ENCODE results near the gene BZW2. TPM values are rescaled to one million over a fixed set of nuclear protein-coding genes. Genes with fewer than 3 reads are reported as not detected.
A peak's percentile ranks its signal among the peaks of the same experiment; 100 is the strongest.

The BZW2 gene
- polyA plus RNA-seq, 3 donors: 19.0 to 45.2 (median 36.4) TPM

DNA sequence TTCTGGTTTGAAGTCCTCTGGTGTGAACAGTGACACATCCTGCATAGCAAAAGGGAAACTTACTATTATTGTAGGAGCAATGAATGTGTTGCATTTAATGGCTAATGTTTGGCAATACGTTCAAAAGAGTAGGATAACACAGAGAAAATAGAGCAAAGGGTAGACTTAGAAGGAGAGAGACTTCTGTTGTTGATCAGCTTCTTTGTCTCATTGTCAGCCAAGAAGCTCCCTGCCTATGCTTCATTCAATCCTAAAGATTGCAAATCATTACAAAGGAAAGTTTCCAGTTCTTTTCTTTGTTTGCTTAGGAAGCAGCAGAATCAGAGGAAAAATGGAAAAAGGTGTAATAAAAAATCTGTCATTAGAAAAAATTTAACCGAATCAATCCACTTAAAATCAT is 99.7 kb downstream of the BZW2 start:
- Histone ChIP-seq H3K4me3 (replicated peaks in 1 of 3; ENCODE audit: low read depth in 2 of 3, low read length in 3 of 3) (no peak overlapping the region), H4K20me1 (ENCODE audit: insufficient read depth, low read length) (no peaks in the 10 kb centered on the region), H3K4me2 (replicated peaks; ENCODE audit: extremely low read depth, low read length, poor library complexity, severe bottlenecking) (no peak overlapping the region), H3K9ac (ENCODE audit: insufficient read depth, low read length, poor library complexity, severe bottlenecking) (no peak overlapping the region), H3K79me2 (ENCODE audit: insufficient read depth, low read length) (no peaks in the 10 kb centered on the region), H3K27me3 (ENCODE audit: control insufficient read depth in 2 of 2, insufficient read depth in 2 of 2, low read length in 2 of 2) (no peaks in the 10 kb centered on the region), H3K36me3 (replicated peaks in 1 of 2; ENCODE audit: control insufficient read depth in 1 of 2, insufficient read depth in 2 of 2, low read length in 2 of 2) (no peaks in the 10 kb centered on the region), H3K9me3 (replicated peaks in 1 of 2; ENCODE audit: control insufficient read depth in 1 of 2, insufficient read depth in 1 of 2, low read length in 2 of 2) (no peaks in the 10 kb centered on the region), H2AFZ (ENCODE audit: insufficient read depth, low read depth, low read length, poor library complexity, severe bottlenecking) (no peak overlapping the region), H3K4me1 (ENCODE audit: control insufficient read depth in 1 of 2, insufficient read depth in 2 of 2, low read length in 2 of 2) (peaks cover 6 to 7% of the 10 kb centered on the region in 2 donors), H3K27ac (ENCODE audit: low read depth in 1 of 2, low read length in 2 of 2) (no peak overlapping the region)
- Mint-ChIP-seq H3K36me3 (no peaks in the 10 kb centered on the region), H3K27me3 (ENCODE audit: low read depth in 3 of 3) (peaks cover 0 to 7% (median 2%) of the 10 kb centered on the region in 3 donors), H3K4me3 (no peak overlapping the region), H3K4me1 (peaks cover 5% of the 10 kb centered on the region), H3K9me3 (peaks cover 0 to 2% (median 0%) of the 10 kb centered on the region in 7 donors), H3K27ac (no peak overlapping the region)
- WGBS (ENCODE audit: insufficient coverage): no CpG with 5 or more reads among the region's 2 CpGs
- DNase-seq: no peak
- TF ChIP-seq, protein P1, sequence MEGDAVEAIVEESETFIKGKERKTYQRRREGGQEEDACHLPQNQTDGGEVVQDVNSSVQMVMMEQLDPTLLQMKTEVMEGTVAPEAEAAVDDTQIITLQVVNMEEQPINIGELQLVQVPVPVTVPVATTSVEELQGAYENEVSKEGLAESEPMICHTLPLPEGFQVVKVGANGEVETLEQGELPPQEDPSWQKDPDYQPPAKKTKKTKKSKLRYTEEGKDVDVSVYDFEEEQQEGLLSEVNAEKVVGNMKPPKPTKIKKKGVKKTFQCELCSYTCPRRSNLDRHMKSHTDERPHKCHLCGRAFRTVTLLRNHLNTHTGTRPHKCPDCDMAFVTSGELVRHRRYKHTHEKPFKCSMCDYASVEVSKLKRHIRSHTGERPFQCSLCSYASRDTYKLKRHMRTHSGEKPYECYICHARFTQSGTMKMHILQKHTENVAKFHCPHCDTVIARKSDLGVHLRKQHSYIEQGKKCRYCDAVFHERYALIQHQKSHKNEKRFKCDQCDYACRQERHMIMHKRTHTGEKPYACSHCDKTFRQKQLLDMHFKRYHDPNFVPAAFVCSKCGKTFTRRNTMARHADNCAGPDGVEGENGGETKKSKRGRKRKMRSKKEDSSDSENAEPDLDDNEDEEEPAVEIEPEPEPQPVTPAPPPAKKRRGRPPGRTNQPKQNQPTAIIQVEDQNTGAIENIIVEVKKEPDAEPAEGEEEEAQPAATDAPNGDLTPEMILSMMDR (IDR thresholded peaks at IDR 0.05): no peak
- intact Hi-C loops (cut with micrococcal nuclease): no loop called here

GRCh38 chr7:16747102-16747501 is 101.1 kb downstream of the BZW2 start:
- peaks cover 0 to 2% (median 0%) of the 10 kb centered on the region in 7 donors for H3K9me3 Mint-ChIP-seq
- Histone ChIP-seq H3K27ac (ENCODE audit: low read depth in 1 of 2, low read length in 2 of 2) (no peak overlapping the region), H3K36me3 (replicated peaks in 1 of 2; ENCODE audit: control insufficient read depth in 1 of 2, insufficient read depth in 2 of 2, low read length in 2 of 2) (no peaks in the 10 kb centered on the region), H3K27me3 (ENCODE audit: control insufficient read depth in 2 of 2, insufficient read depth in 2 of 2, low read length in 2 of 2) (no peaks in the 10 kb centered on the region), H2AFZ (ENCODE audit: insufficient read depth, low read depth, low read length, poor library complexity, severe bottlenecking) (no peak overlapping the region), H3K4me3 (replicated peaks in 1 of 3; ENCODE audit: low read depth in 2 of 3, low read length in 3 of 3) (no peak overlapping the region), H3K9me3 (replicated peaks in 1 of 2; ENCODE audit: control insufficient read depth in 1 of 2, insufficient read depth in 1 of 2, low read length in 2 of 2) (no peaks in the 10 kb centered on the region), H3K4me1 (ENCODE audit: control insufficient read depth in 1 of 2, insufficient read depth in 2 of 2, low read length in 2 of 2) (peaks cover 6 to 7% of the 10 kb centered on the region in 2 donors), H3K79me2 (ENCODE audit: insufficient read depth, low read length) (no peaks in the 10 kb centered on the region), H4K20me1 (ENCODE audit: insufficient read depth, low read length) (no peaks in the 10 kb centered on the region), H3K4me2 (replicated peaks; ENCODE audit: extremely low read depth, low read length, poor library complexity, severe bottlenecking) (no peak overlapping the region), H3K9ac (ENCODE audit: insufficient read depth, low read length, poor library complexity, severe bottlenecking) (no peak overlapping the region)
- H3K4me1 Mint-ChIP-seq: peaks cover 5% of the 10 kb centered on the region
- no CpG with 5 or more reads among the region's 1 CpG for WGBS (ENCODE audit: insufficient coverage)
- H3K27me3 Mint-ChIP-seq (ENCODE audit: low read depth in 3 of 3): peaks cover 0 to 9% (median 2%) of the 10 kb centered on the region in 3 donors
- TF ChIP-seq, protein P1 (IDR thresholded peaks at IDR 0.05): no peak
- no peaks in the 10 kb centered on the region for H3K36me3 Mint-ChIP-seq
- H3K4me3 Mint-ChIP-seq: no peak overlapping the region
- DNase-seq: no peak
- intact Hi-C loops (cut with micrococcal nuclease): no loop called here
- peak overlapping the region in 2 of 7 donors; percentile 7 to 19 for H3K27ac Mint-ChIP-seq
